Measurements from ENCODE around the gene PSME3IP1.

- no peak for TF ChIP-seq CTCF (IDR thresholded peaks at IDR 0.05)
- no peak for TF ChIP-seq POLR2A (IDR thresholded peaks at IDR 0.05)
These were observed 78.4 kb downstream of the PSME3IP1 start for GRCh38 chr16:57107321-57107922.

All from lower leg skin (tissue), 3 donors.